CD14-positive monocyte (primary cell): ENCODE results near the gene SUPT20HL2. TPM values are rescaled to one million over a fixed set of nuclear protein-coding genes. Genes with fewer than 3 reads are reported as not detected.

Experiments used
- DNase-seq, 3 donors: peaks; one replicate each; pipeline ENCODE4 v3.0.0-alpha.2; 2011 to 2022
- H2AFZ ChIP-seq: 2 replicates; pipeline ENCODE4 v1.6.0; 2012; ENCODE audit warnings: mild to moderate bottlenecking, low read depth, low read length, inconsistent platforms; ENCODE audit not compliant: insufficient read depth, poor library complexity, severe bottlenecking
- H3K27ac ChIP-seq, 2 donors: 1 replicate in 1 of 2; 2 replicates in 1 of 2; pipeline ENCODE4 v1.5.1; 2012 to 2013; ENCODE audit warnings: low read length in 2 of 2, control low read depth in 1 of 2, inconsistent platforms in 1 of 2, low read depth in 1 of 2, mild to moderate bottlenecking in 1 of 2
- H3K27me3 ChIP-seq, 2 donors: one replicate each; pipeline versions ENCODE4 v1.6.0 to v1.6.1; 2011 to 2013; ENCODE audit warnings: low read length in 2 of 2; ENCODE audit not compliant: control insufficient read depth in 2 of 2, insufficient read depth in 2 of 2
- H3K36me3 ChIP-seq, 2 donors: replicated peaks in 1 of 2; 1 replicate in 1 of 2; 2 replicates in 1 of 2; pipeline versions ENCODE4 v1.5.1 to v1.6.1; 2012 to 2013; ENCODE audit warnings: low read length in 2 of 2, control low read depth in 1 of 2, inconsistent platforms in 1 of 2, mild to moderate bottlenecking in 1 of 2; ENCODE audit not compliant: insufficient read depth in 2 of 2, control insufficient read depth in 1 of 2
- H3K4me1 ChIP-seq, 2 donors: 1 replicate in 1 of 2; 2 replicates in 1 of 2; pipeline versions ENCODE4 v1.5.1 to v1.6.1; 2012 to 2013; ENCODE audit warnings: low read length in 2 of 2, control low read depth in 1 of 2, inconsistent platforms in 1 of 2, mild to moderate bottlenecking in 1 of 2, moderate library complexity in 1 of 2; ENCODE audit not compliant: insufficient read depth in 2 of 2, control insufficient read depth in 1 of 2
- H3K4me2 ChIP-seq: replicated peaks from 2 replicates; pipeline ENCODE3; 2012; ENCODE audit warnings: low read length, moderate library complexity, mild to moderate bottlenecking; ENCODE audit not compliant: poor library complexity, severe bottlenecking; ENCODE audit errors: extremely low read depth
- H3K4me3 ChIP-seq, 3 experiments: fragments of 200-600 bp in 1 of 3; sonication (generic) in 1 of 3; replicated peaks in 1 of 3; 1 replicate in 2 of 3; 2 replicates in 1 of 3; pipeline ENCODE4 v1.5.1; 2011 to 2013; ENCODE audit warnings: low read length in 3 of 3, mild to moderate bottlenecking in 3 of 3, control low read depth in 2 of 3, low read depth in 2 of 3, inconsistent platforms in 1 of 3, moderate library complexity in 1 of 3
- H3K79me2 ChIP-seq: 2 replicates; pipeline ENCODE4 v1.6.0; 2012; ENCODE audit warnings: mild to moderate bottlenecking, control low read depth, inconsistent platforms, low read length, moderate library complexity; ENCODE audit not compliant: insufficient read depth
- H3K9ac ChIP-seq: 2 replicates; pipeline ENCODE4 v1.6.0; 2017; ENCODE audit warnings: low read length, mild to moderate bottlenecking; ENCODE audit not compliant: insufficient read depth, poor library complexity, severe bottlenecking
- H3K9me3 ChIP-seq, 2 donors: replicated peaks in 1 of 2; 1 replicate in 1 of 2; 2 replicates in 1 of 2; pipeline versions ENCODE4 v1.5.1 to v1.6.1; 2012 to 2013; ENCODE audit warnings: low read length in 2 of 2, control low read depth in 1 of 2; ENCODE audit not compliant: control insufficient read depth in 1 of 2, insufficient read depth in 1 of 2
- H4K20me1 ChIP-seq: 2 replicates; pipeline ENCODE4 v1.6.0; 2012; ENCODE audit warnings: mild to moderate bottlenecking, low read length, control low read depth, moderate library complexity; ENCODE audit not compliant: insufficient read depth
- H3K27ac Mint-ChIP-seq, 7 donors: one replicate each; pipeline ENCODE4 v1.8.0; 2020; ENCODE audit warnings: mild to moderate bottlenecking in 7 of 7, mixed read lengths in 7 of 7, moderate library complexity in 6 of 7, inconsistent platforms in 2 of 7
- H3K27me3 Mint-ChIP-seq, 3 donors: one replicate each; pipeline ENCODE4 v1.8.0; 2021 to 2022; ENCODE audit warnings: low read depth in 3 of 3, mild to moderate bottlenecking in 3 of 3, mixed read lengths in 3 of 3, moderate library complexity in 3 of 3, inconsistent platforms in 1 of 3
- H3K36me3 Mint-ChIP-seq, 2 donors: one replicate each; pipeline ENCODE4 v1.8.0; 2020; ENCODE audit warnings: mixed read lengths in 2 of 2, inconsistent platforms in 1 of 2, mild to moderate bottlenecking in 1 of 2
- H3K4me1 Mint-ChIP-seq: one replicate; pipeline ENCODE4 v1.8.0; 2020; ENCODE audit warnings: mild to moderate bottlenecking, mixed read lengths
- H3K4me3 Mint-ChIP-seq, 2 donors: one replicate each; pipeline ENCODE4 v1.8.0; 2020; ENCODE audit warnings: mild to moderate bottlenecking in 2 of 2, mixed read lengths in 2 of 2, moderate library complexity in 1 of 2
- H3K9me3 Mint-ChIP-seq, 7 donors: one replicate each; pipeline ENCODE4 v1.8.0; 2020 to 2022; ENCODE audit warnings: mixed read lengths in 7 of 7, mild to moderate bottlenecking in 6 of 7, moderate library complexity in 6 of 7, inconsistent platforms in 2 of 7
- CTCF ChIP-seq: fragments of 200-600 bp; IDR thresholded peaks from one replicate; pipeline ENCODE4 v1.8.0; 2022; ENCODE audit warnings: antibody characterized with exemption, mild to moderate bottlenecking
- WGBS: methylation state at CpG from one replicate; pipeline ENCODE4 v1.1.5; 2013; ENCODE audit warnings: missing lambda C conversion rate; ENCODE audit not compliant: insufficient coverage; 5-methylcytosine and 5-hydroxymethylcytosine counted together
- intact Hi-C, 2 donors: fragments of 100-400 bp; cut with micrococcal nuclease; formaldehyde crosslinking; loops; one replicate each; pipeline versions ENCODE4 v1.15.0 to v1.15.1; 2023
- polyA plus RNA-seq, 3 donors: library from polyadenylated mRNA; depleted of rRNA in 1 of 3; unstranded in 2 of 3; stranded (reverse) in 1 of 3; fragments of 300-500 nt in 2 of 3; fragments of >200 nt in 1 of 3; fragmentation: Illumina TruSeq in 2 of 3; gene quantifications; 1 replicate in 2 of 3; 2 replicates in 1 of 3; pipeline ENCODE4 v1.2.3, GENCODE V29; 2012 to 2021

Gene SUPT20HL2
- polyA plus RNA-seq, 3 donors: not detected

DNA sequence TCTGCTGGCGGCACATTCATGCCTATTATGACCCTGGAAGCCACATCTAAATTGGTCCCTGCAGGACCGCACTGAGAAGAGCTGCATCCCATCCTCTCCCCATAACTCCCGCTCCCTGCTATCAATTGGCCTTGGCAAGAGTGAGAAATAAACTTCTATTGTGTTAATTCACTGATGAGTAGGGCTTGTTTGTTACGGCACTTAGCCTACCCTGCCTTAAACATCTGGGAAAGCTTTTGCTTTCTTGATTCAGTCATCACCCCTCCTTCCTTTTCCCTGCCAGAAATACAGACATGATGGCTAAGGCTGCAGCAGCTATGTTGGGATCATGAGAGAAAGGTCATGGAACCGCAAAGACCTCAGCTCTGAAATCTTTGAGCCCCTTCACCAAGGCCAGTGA, 36.5 kb downstream of the SUPT20HL2 start:
- H3K27me3 ChIP-seq: peaks cover 0 to 9% of the 10 kb centered on the region in 2 donors
- H3K27me3 Mint-ChIP-seq: peaks cover 0 to 31% (median 3%) of the 10 kb centered on the region in 3 donors
- peaks cover 0 to 3% of the 10 kb centered on the region in 2 donors for H3K4me1 ChIP-seq
- H3K4me1 Mint-ChIP-seq: peaks cover 7% of the 10 kb centered on the region
- no peak for DNase-seq
- no peaks in the 10 kb centered on the region for H3K79me2 ChIP-seq
- H3K9me3 ChIP-seq: no peaks in the 10 kb centered on the region
- no peak for TF ChIP-seq CTCF
- 100% methylated on average over 2 of the region's 5 CpGs for WGBS
- H3K27ac ChIP-seq: no peak overlapping the region
- no peak overlapping the region for H2AFZ ChIP-seq
- H4K20me1 ChIP-seq: no peaks in the 10 kb centered on the region
- H3K36me3 Mint-ChIP-seq: no peaks in the 10 kb centered on the region
- no peak overlapping the region for H3K9ac ChIP-seq
- H3K9me3 Mint-ChIP-seq: peaks cover 0 to 9% (median 3%) of the 10 kb centered on the region in 7 donors
- no peak overlapping the region for H3K4me3 ChIP-seq
- no peak overlapping the region for H3K27ac Mint-ChIP-seq
- H3K4me3 Mint-ChIP-seq: no peak overlapping the region
- no peaks in the 10 kb centered on the region for H3K36me3 ChIP-seq
- no peak overlapping the region for H3K4me2 ChIP-seq
- intact Hi-C loops: no loop called here

GRCh38 chrX:24276015-24276414, 37.9 kb downstream of the SUPT20HL2 start:
- Mint-ChIP-seq H3K36me3 (no peaks in the 10 kb centered on the region), H3K4me1 (peaks cover 5% of the 10 kb centered on the region), H3K27ac (peak overlapping the region in 2 of 7 donors; percentile 3 to 75), H3K27me3 (peaks cover 0 to 34% (median 3%) of the 10 kb centered on the region in 3 donors), H3K9me3 (peaks cover 3 to 15% (median 8%) of the 10 kb centered on the region in 7 donors), H3K4me3 (peak overlapping the region in 1 of 2 donors; percentile 31)
- no peak overlapping the region for H3K4me3 ChIP-seq
- no peaks in the 10 kb centered on the region for H4K20me1 ChIP-seq
- H3K4me2 ChIP-seq: no peak overlapping the region
- intact Hi-C loops: no loop called here
- H3K27ac ChIP-seq: no peak overlapping the region
- peaks cover 0 to under 1% of the 10 kb centered on the region in 2 donors for H3K9me3 ChIP-seq
- H3K79me2 ChIP-seq: no peaks in the 10 kb centered on the region
- peaks cover 0 to 6% of the 10 kb centered on the region in 2 donors for H3K27me3 ChIP-seq
- H3K36me3 ChIP-seq: no peaks in the 10 kb centered on the region
- DNase-seq: peak in 2 of 3 donors; percentile 5 to 7
- WGBS: no CpG with 5 or more reads among the region's 5 CpGs
- H3K4me1 ChIP-seq: peaks cover 0 to 3% of the 10 kb centered on the region in 2 donors
- no peak overlapping the region for H3K9ac ChIP-seq
- TF ChIP-seq CTCF: no peak
- H2AFZ ChIP-seq: no peak overlapping the region
